ENCODE measurements around the gene DRD3.

DRD3 gene

GRCh38 chr3:114218578-114219185, 39.8 kb upstream of the DRD3 start:
- no peak for TF ChIP-seq CTCF (conservative IDR thresholded peaks at IDR 0.05; ENCODE audit: low read depth, low read length)
- no peak overlapping the region for H3K4me3 ChIP-seq (ENCODE audit: low read depth, low read length)
- no peak for DNase-seq (ENCODE audit: low read depth)

- peak; percentile 20 for DNase-seq (ENCODE audit: low read depth)
- TF ChIP-seq CTCF (conservative IDR thresholded peaks at IDR 0.05; ENCODE audit: low read depth, low read length) = no peak
- H3K4me3 ChIP-seq (ENCODE audit: low read depth, low read length) = no peak overlapping the region
These were observed 39.2 kb upstream of the DRD3 start for GRCh38 chr3:114218006-114218405.

DNA sequence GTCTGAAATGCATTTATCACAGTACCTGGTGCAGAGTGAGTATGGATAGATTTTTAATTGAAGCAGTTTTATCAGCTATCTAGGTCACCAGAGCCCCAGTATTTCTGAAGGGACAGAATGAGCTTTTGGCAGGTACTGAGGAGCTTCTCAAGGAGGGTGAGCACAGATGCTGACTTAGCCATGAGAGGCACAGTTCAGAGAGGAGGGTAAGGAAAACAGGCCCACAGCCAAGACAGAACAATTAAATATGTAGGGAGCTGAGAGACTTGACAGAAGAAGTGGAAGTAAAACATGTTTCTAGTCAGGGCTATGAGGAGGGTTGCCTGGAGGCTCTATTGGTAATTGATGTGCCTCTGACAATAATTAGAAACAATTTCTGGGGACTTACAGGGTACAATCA, 38.4 kb upstream of the DRD3 start:
- H3K4me3 ChIP-seq (ENCODE audit: low read depth, low read length) = no peak overlapping the region
- no peak for TF ChIP-seq CTCF (conservative IDR thresholded peaks at IDR 0.05; ENCODE audit: low read depth, low read length)
- peak; percentile 8 for DNase-seq (ENCODE audit: low read depth)

DNA sequence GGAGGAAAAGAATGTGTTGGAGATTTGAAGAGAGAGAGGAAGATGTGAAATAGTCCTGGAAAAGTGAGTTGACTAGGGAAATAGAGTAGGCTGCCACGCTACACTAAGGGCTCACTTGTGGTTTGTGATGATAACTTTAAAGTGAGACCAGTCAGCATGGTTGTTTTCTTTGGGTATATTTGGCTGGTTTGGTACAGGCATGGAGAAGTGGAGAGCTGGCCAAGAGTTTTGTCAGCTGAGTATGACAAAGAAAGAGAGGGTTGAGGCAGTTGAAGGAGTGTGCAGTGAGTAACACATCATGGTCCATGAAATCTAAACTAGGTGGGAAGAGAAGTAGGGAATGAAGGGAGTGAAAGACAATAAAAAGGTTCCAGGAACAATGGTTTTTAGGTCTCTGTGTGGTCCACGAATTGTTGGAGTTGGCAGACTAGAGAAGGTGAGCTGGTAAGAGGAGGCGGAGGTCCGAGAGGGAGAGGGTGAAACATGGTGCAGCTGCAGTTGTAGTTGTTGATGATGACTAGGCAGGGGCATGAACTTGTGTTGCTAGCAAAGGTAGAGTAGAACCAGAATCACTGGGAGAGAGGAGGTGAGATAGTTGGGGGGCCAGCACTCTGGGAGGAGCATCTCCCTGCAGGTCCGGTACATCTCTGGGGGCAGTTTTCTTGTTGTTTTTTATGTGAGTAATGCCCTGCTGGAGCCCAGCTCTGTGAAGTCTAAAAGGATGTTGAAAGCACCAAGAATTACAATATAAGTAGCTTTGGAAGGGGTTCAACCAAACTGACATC, 37.5 kb upstream of the DRD3 start:
- no peak for TF ChIP-seq CTCF (conservative IDR thresholded peaks at IDR 0.05; ENCODE audit: low read depth, low read length)
- no peak overlapping the region for H3K4me3 ChIP-seq (ENCODE audit: low read depth, low read length)
- DNase-seq (ENCODE audit: low read depth) = peak; percentile 26

DNA sequence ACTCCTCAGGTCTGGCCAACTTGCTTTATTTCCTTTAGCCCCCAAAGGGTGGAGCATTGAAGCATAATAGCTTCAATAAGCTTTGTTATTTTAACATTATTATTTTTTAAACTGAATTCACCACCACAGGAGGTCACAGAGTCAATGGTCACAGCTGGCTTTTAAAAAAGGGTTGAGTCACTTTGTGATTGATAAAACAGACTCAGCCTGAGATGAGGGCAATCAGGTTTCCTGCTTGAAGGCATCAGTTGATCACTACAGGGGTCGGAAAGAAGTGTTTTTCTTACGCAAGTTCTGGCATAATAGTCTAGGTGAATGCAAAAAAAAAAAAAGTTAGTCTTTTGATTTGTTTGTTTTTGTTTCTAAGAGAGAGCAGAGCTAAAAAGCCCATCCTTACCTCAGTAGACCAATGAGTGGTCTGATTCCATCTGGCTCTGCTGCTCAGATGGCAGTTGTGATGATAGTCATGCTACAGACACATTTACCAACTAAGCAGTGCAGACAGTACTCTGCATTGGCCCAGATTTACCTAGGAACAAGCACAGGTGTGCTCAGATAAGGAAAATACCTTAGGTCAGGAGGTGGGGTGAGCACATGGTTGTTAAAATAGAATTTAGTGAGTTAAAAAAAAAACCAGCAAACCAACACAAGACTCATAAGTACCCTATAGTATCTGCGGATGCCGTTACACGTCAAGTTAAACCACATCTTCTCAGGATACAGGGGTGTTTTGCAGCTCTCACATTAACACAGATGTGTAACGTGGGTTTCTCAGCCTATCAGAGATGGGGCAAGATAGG, 35.9 kb upstream of the DRD3 start:
- peak overlapping the region; percentile 48 for H3K4me3 ChIP-seq (ENCODE audit: low read depth, low read length)
- DNase-seq (ENCODE audit: low read depth) = peak; percentile 53
- no peak for TF ChIP-seq CTCF (conservative IDR thresholded peaks at IDR 0.05; ENCODE audit: low read depth, low read length)

- DNase-seq (ENCODE audit: low read depth) = peak; percentile 73
- peak; percentile 28 for TF ChIP-seq CTCF (conservative IDR thresholded peaks at IDR 0.05; ENCODE audit: low read depth, low read length)
- peak overlapping the region; percentile 48 for H3K4me3 ChIP-seq (ENCODE audit: low read depth, low read length)
These were observed 35.0 kb upstream of the DRD3 start for GRCh38 chr3:114213627-114214541.

All from choroid plexus epithelial cell (primary cell).